HEK293 (cell line): ENCODE results near the gene GOLGA3.
A peak's percentile ranks its signal among the peaks of the same experiment; 100 is the strongest.

Source experiments
- CTCF ChIA-PET: fragments of 350-600 bp; formaldehyde crosslinking; extraction: SDS; loops from one replicate; lab custom pipeline; 2021; ENCODE audit warnings: antibody characterized with exemption; lab: Yijun Ruan, JAX
- POLR2A ChIA-PET: fragments of 300-600 bp; formaldehyde crosslinking; extraction: SDS; loops from one replicate; lab custom pipeline; 2020; ENCODE audit warnings: antibody characterized with exemption, inconsistent platforms; lab: Yijun Ruan, JAX
- H3K27ac ChIP-seq: fragments of 200-500 bp; sonication (Bioruptor generic); 2 replicates; pipeline ENCODE4 v1.5.1; 2014; ENCODE audit warnings: low read depth, low read length, control low read depth, inconsistent platforms; ENCODE audit errors: extremely low read depth
- H3K36me3 ChIP-seq, 2 experiments: fragments of 200-500 bp in 1 of 2; sonication (Bioruptor generic) in 1 of 2; 1 replicate in 1 of 2; 2 replicates in 1 of 2; pipeline ENCODE4 v1.5.1; 2014 to 2017; ENCODE audit warnings: inconsistent platforms in 2 of 2, low read length in 2 of 2; ENCODE audit not compliant: control insufficient read depth in 2 of 2, insufficient read depth in 1 of 2
- H3K4me1 ChIP-seq: fragments of 200-500 bp; sonication (Bioruptor generic); 2 replicates; pipeline ENCODE4 v1.5.1; 2014; ENCODE audit warnings: mild to moderate bottlenecking, low read length, inconsistent platforms; ENCODE audit not compliant: control insufficient read depth, insufficient read depth
- H3K4me3 ChIP-seq: 2 replicates; pipeline ENCODE4 v1.5.1; 2011; ENCODE audit warnings: low read depth, mild to moderate bottlenecking, control low read depth, low read length, moderate library complexity
- H3K9me3 ChIP-seq: fragments of 200-500 bp; sonication (Bioruptor generic); 2 replicates; pipeline ENCODE4 v1.5.1; 2014; ENCODE audit warnings: low read depth, low read length, inconsistent platforms; ENCODE audit not compliant: control insufficient read depth, insufficient read depth
- ELK4 ChIP-seq: IDR thresholded peaks from 2 replicates; pipeline ENCODE4 v1.6.1; 2011; ENCODE audit warnings: mild to moderate bottlenecking, low read depth, low read length, borderline replicate concordance
- GLIS1 ChIP-seq: fragments of 450-650 bp; formaldehyde crosslinking; IDR thresholded peaks from 2 replicates; pipeline ENCODE4 v1.5.1; 2016; ENCODE audit warnings: missing biosample characterization, missing genetic modification characterization
- KLF10 ChIP-seq: fragments of 450-650 bp; IDR thresholded peaks from 2 replicates; pipeline ENCODE4 v1.5.1; 2018; ENCODE audit warnings: missing biosample characterization, mild to moderate bottlenecking, missing genetic modification characterization
- KLF8 ChIP-seq: fragments of 450-650 bp; formaldehyde crosslinking; IDR thresholded peaks from 2 replicates; pipeline ENCODE4 v1.5.1; 2016; ENCODE audit warnings: missing biosample characterization, missing genetic modification characterization
- MYNN ChIP-seq: fragments of 450-650 bp; formaldehyde crosslinking; IDR thresholded peaks from 2 replicates; pipeline ENCODE4 v1.5.1; 2016; ENCODE audit warnings: missing biosample characterization, missing genetic modification characterization, borderline replicate concordance
- PRDM6 ChIP-seq: fragments of 450-650 bp; formaldehyde crosslinking; IDR thresholded peaks from 2 replicates; pipeline ENCODE4 v1.5.1; 2017; ENCODE audit warnings: missing biosample characterization, missing genetic modification characterization
- SP2 ChIP-seq: fragments of 450-650 bp; formaldehyde crosslinking; IDR thresholded peaks from 2 replicates; pipeline ENCODE4 v1.5.1; 2016; ENCODE audit warnings: missing biosample characterization, missing genetic modification characterization
- YY1 ChIP-seq: fragments of 450-650 bp; formaldehyde crosslinking; IDR thresholded peaks from 2 replicates; pipeline ENCODE4 v1.5.1; 2018; ENCODE audit warnings: missing biosample characterization, missing genetic modification characterization
- ZBTB10 ChIP-seq: fragments of 450-650 bp; formaldehyde crosslinking; IDR thresholded peaks from 2 replicates; pipeline ENCODE4 v1.5.1; 2016; ENCODE audit warnings: missing biosample characterization, missing genetic modification characterization
- ZBTB21 ChIP-seq: fragments of 450-650 bp; formaldehyde crosslinking; IDR thresholded peaks from 2 replicates; pipeline ENCODE4 v1.5.1; 2017; ENCODE audit warnings: missing biosample characterization, missing genetic modification characterization
- ZFP69B ChIP-seq: fragments of 450-650 bp; formaldehyde crosslinking; IDR thresholded peaks from 2 replicates; pipeline ENCODE4 v1.5.1; 2016; ENCODE audit warnings: missing biosample characterization, missing genetic modification characterization
- ZNF146 ChIP-seq: fragments of 450-650 bp; formaldehyde crosslinking; IDR thresholded peaks from 2 replicates; pipeline ENCODE4 v1.5.1; 2016; ENCODE audit warnings: missing biosample characterization, missing genetic modification characterization
- ZNF274 ChIP-seq, 2 experiments: fragments of 200-500 bp in 1 of 2; fragments of 450-650 bp in 1 of 2; sonication (Bioruptor generic) in 1 of 2; formaldehyde crosslinking in 1 of 2; IDR thresholded peaks; 2 replicates each; pipeline versions ENCODE4 v1.5.1 to v1.6.1; 2014 to 2016; ENCODE audit warnings: borderline replicate concordance in 1 of 2, inconsistent platforms in 1 of 2, low read length in 1 of 2, missing biosample characterization in 1 of 2, missing genetic modification characterization in 1 of 2
- ZNF292 ChIP-seq: fragments of 450-650 bp; formaldehyde crosslinking; IDR thresholded peaks from 2 replicates; pipeline ENCODE4 v1.5.1; 2016; ENCODE audit warnings: low read depth, missing biosample characterization, missing genetic modification characterization, borderline replicate concordance
- ZNF350 ChIP-seq: fragments of 450-650 bp; formaldehyde crosslinking; IDR thresholded peaks from 2 replicates; pipeline ENCODE4 v1.5.0; 2017; ENCODE audit warnings: missing biosample characterization, mild to moderate bottlenecking, missing genetic modification characterization
- ZNF544 ChIP-seq: fragments of 450-650 bp; formaldehyde crosslinking; IDR thresholded peaks from 2 replicates; pipeline ENCODE4 v1.5.0; 2017; ENCODE audit warnings: missing biosample characterization, missing genetic modification characterization
- ZNF548 ChIP-seq: fragments of 450-650 bp; formaldehyde crosslinking; IDR thresholded peaks from 2 replicates; pipeline ENCODE4 v1.5.1; 2016; ENCODE audit warnings: missing biosample characterization, missing genetic modification characterization
- ZNF610 ChIP-seq: fragments of 450-650 bp; formaldehyde crosslinking; IDR thresholded peaks from 2 replicates; pipeline ENCODE4 v1.5.1; 2016; ENCODE audit warnings: missing biosample characterization, missing genetic modification characterization, borderline replicate concordance
- ZNF664 ChIP-seq: fragments of 450-650 bp; formaldehyde crosslinking; IDR thresholded peaks from 2 replicates; pipeline ENCODE4 v1.5.1; 2016; ENCODE audit warnings: missing biosample characterization, missing genetic modification characterization
- ZSCAN23 ChIP-seq: fragments of 450-650 bp; formaldehyde crosslinking; IDR thresholded peaks from 2 replicates; pipeline ENCODE4 v1.5.1; 2016; ENCODE audit warnings: missing biosample characterization, missing genetic modification characterization
- TF ChIP-seq, protein P1 (sequence below): fragments of 450-650 bp; formaldehyde crosslinking; IDR thresholded peaks from 2 replicates; pipeline ENCODE4 v1.5.0; 2017; ENCODE audit warnings: missing biosample characterization, missing genetic modification characterization, borderline replicate concordance

GOLGA3 gene, protein sequence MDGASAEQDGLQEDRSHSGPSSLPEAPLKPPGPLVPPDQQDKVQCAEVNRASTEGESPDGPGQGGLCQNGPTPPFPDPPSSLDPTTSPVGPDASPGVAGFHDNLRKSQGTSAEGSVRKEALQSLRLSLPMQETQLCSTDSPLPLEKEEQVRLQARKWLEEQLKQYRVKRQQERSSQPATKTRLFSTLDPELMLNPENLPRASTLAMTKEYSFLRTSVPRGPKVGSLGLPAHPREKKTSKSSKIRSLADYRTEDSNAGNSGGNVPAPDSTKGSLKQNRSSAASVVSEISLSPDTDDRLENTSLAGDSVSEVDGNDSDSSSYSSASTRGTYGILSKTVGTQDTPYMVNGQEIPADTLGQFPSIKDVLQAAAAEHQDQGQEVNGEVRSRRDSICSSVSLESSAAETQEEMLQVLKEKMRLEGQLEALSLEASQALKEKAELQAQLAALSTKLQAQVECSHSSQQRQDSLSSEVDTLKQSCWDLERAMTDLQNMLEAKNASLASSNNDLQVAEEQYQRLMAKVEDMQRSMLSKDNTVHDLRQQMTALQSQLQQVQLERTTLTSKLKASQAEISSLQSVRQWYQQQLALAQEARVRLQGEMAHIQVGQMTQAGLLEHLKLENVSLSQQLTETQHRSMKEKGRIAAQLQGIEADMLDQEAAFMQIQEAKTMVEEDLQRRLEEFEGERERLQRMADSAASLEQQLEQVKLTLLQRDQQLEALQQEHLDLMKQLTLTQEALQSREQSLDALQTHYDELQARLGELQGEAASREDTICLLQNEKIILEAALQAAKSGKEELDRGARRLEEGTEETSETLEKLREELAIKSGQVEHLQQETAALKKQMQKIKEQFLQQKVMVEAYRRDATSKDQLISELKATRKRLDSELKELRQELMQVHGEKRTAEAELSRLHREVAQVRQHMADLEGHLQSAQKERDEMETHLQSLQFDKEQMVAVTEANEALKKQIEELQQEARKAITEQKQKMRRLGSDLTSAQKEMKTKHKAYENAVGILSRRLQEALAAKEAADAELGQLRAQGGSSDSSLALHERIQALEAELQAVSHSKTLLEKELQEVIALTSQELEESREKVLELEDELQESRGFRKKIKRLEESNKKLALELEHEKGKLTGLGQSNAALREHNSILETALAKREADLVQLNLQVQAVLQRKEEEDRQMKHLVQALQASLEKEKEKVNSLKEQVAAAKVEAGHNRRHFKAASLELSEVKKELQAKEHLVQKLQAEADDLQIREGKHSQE (N-terminal part only)

DNA sequence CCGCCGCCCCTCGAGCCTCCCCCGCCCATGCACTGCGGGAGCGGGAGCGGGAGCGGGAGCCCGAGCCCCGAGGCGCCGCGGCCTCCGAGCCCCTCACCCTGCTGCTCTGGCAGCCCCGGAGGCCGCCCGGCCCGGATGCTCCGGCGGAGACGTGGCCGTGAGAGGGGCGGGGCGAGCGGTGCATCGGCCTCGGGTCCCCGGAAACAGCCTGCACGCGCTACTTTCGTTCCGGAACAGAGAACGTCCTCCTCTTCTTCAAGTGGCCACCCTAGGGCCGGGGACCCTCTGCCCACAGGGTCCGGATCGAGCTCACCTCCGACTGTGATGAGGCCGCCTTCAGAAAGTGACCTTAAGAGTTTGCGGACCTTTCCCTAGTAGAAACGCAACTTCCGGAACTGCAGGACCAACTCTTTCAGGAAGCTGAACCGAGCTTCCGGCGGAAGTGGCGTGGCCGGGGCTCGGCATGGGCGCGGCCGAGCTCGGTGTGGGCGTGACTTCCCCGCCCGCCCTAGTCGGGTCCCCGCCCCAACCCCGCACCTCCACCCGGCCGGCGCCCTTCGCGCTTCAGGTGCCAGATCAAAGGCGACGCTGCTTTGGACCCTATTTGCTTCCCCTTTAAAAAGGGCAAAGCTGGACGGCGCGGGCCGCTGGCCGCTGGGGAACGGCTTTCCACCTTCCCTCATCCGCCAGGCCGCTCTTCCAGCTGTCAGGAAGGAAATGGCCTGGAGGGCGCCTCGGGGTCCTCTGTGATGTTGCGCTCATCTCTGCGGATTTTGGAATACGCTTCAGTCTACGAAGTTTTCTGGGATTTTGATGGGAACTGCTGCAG lies at the start of gene GOLGA3:
TSS of gene GOLGA3 (minus strand) at position 164 of the 829 bp plus-strand sequence. CDS start 6,741 bp downstream, outside the sequence.
- Histone ChIP-seq H3K36me3 (peaks cover 4 to 46% of the 10 kb centered on the region in 2 experiments), H3K27ac (peak within 1 kb of the TSS; percentile 80), H3K9me3 (no peaks in the 10 kb centered on the region), H3K4me1 (no peaks in the 10 kb centered on the region), H3K4me3 (peak within 1 kb of the TSS; percentile 97)
- ChIA-PET POLR2A (interaction anchor here (0.6 to 1.0 kb wide), 6 partner anchors 27 to 301 kb away, joined by 3 to 4 read pairs (median 3); partner anchors contain the start of genes CHFR, ZNF10, ZNF140 and ZNF891), CTCF (interaction anchor here (0.6 to 0.7 kb wide), 3 partner anchors 20 to 309 kb away, joined by 3 read pairs; no protein-coding TSS in a partner anchor)
- peak; percentile 86 for TF ChIP-seq ZNF610 (tag by site-specific recombination)
- TF ChIP-seq ZNF146, result peak; percentile 86
- TF ChIP-seq YY1 (tag by site-specific recombination), result peak; percentile 85
- 0 out of 2 replicates have a peak, but pooled peaks have one; percentile 13 for TF ChIP-seq MYNN (tag by site-specific recombination)
- peak; percentile 99 for TF ChIP-seq ZFP69B (tag by site-specific recombination)
- peak; percentile 91 for TF ChIP-seq ZNF350 (tag by site-specific recombination)
- TF ChIP-seq ZNF548 (tag by site-specific recombination), result no peak
- no peak for TF ChIP-seq ZNF274 (IDR thresholded peaks at IDR 0.05; ENCODE audit: low read length)
- TF ChIP-seq ZNF274 (tag by site-specific recombination; IDR thresholded peaks at IDR 0.05; ENCODE audit: borderline replicate concordance), result no peak
- peak; percentile 100 for TF ChIP-seq KLF8 (tag by site-specific recombination)
- TF ChIP-seq ZNF544 (tag by site-specific recombination), result no peak
- TF ChIP-seq ELK4, result peak; percentile 88
- TF ChIP-seq SP2 (tag by site-specific recombination), result peak; percentile 88
- TF ChIP-seq ZBTB10 (tag by site-specific recombination), result 0 out of 2 replicates have a peak, but pooled peaks have one; percentile 33
- TF ChIP-seq ZSCAN23, result peak; percentile 80; the same call in 1 of the 2 replicates
- TF ChIP-seq GLIS1, result peak; percentile 28; the same call in 1 of the 2 replicates
- TF ChIP-seq PRDM6 (tag by site-specific recombination), result no peak
- TF ChIP-seq ZNF664 (tag by site-specific recombination), result peak; percentile 87
- TF ChIP-seq KLF10 (tag by site-specific recombination), result peak; percentile 100
- peak; percentile 77; the same call in 1 of the 2 replicates for TF ChIP-seq ZBTB21
- TF ChIP-seq, protein P1, sequence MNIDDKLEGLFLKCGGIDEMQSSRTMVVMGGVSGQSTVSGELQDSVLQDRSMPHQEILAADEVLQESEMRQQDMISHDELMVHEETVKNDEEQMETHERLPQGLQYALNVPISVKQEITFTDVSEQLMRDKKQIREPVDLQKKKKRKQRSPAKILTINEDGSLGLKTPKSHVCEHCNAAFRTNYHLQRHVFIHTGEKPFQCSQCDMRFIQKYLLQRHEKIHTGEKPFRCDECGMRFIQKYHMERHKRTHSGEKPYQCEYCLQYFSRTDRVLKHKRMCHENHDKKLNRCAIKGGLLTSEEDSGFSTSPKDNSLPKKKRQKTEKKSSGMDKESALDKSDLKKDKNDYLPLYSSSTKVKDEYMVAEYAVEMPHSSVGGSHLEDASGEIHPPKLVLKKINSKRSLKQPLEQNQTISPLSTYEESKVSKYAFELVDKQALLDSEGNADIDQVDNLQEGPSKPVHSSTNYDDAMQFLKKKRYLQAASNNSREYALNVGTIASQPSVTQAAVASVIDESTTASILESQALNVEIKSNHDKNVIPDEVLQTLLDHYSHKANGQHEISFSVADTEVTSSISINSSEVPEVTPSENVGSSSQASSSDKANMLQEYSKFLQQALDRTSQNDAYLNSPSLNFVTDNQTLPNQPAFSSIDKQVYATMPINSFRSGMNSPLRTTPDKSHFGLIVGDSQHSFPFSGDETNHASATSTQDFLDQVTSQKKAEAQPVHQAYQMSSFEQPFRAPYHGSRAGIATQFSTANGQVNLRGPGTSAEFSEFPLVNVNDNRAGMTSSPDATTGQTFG, result peak; percentile 92; the same call in 1 of the 2 replicates
- TF ChIP-seq ZNF292, result no peak
